ENCODE measurements around the gene WBP11.
A peak's percentile ranks its signal among the peaks of the same experiment; 100 is the strongest.

DNA sequence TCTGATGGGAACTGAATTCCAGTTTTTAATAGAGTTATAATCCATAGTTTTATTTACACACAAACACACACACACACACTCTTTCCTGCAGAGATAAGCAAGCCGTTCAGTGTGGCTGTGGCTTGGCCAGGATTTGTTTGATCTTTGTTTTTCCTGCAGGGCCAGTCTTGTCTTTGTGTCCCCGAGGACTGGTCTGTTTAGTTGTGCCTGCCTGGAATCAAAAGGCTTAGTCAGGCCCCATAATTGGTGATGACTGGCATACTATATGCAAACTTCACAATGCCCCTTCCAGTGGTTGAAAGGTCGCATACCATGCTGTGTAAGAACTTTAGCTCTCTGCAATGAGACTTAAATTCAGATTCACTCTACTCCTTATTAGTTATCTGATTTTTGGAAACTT is 26.0 kb downstream of the WBP11 start:
- TF ChIP-seq, protein P1, sequence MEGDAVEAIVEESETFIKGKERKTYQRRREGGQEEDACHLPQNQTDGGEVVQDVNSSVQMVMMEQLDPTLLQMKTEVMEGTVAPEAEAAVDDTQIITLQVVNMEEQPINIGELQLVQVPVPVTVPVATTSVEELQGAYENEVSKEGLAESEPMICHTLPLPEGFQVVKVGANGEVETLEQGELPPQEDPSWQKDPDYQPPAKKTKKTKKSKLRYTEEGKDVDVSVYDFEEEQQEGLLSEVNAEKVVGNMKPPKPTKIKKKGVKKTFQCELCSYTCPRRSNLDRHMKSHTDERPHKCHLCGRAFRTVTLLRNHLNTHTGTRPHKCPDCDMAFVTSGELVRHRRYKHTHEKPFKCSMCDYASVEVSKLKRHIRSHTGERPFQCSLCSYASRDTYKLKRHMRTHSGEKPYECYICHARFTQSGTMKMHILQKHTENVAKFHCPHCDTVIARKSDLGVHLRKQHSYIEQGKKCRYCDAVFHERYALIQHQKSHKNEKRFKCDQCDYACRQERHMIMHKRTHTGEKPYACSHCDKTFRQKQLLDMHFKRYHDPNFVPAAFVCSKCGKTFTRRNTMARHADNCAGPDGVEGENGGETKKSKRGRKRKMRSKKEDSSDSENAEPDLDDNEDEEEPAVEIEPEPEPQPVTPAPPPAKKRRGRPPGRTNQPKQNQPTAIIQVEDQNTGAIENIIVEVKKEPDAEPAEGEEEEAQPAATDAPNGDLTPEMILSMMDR (IDR thresholded peaks at IDR 0.05) = no peak
- TF ChIP-seq POLR2AphosphoS5 (IDR thresholded peaks at IDR 0.05) (peak in 2 of 3 donors; percentile 53 to 74), POLR2A (IDR thresholded peaks at IDR 0.05) (no peak), EP300 (IDR thresholded peaks at IDR 0.05) (no peak)
